Glomerular visceral epithelial cell (primary cell): Measurements from ENCODE around the gene RSAD2.
"Not testable (repeated sequence)": the region's sequence is repeated elsewhere in the genome, so short reads cannot be mapped to it uniquely, and the experiment has no call there.

ENCODE experiments used
- DNase-seq: peaks from one replicate; pipeline ENCODE4 v3.0.0-alpha.2; 2016; ENCODE audit errors: extremely low spot score

RSAD2 gene

DNA sequence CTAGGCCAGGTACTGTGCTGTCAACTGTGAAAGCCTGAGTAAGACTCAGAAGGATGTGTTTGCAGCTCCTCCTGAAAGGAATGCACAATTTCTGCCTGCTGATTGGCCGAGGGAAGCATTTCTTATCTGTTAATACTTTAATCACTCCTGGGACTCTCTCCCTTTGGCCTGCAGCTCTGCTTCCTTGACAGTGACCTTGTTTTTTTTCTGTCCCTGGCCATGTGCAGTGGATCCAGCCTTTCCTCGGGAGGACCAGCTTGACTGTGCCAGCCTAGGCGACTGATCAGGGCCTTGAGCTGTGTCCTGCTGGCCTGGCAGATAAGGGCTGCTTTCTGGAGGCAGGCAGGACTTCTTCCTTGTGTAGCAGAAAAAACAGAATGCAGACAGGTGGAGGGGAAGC lies 49.6 kb downstream of the RSAD2 start:
- peak; percentile 8 for DNase-seq

DNA sequence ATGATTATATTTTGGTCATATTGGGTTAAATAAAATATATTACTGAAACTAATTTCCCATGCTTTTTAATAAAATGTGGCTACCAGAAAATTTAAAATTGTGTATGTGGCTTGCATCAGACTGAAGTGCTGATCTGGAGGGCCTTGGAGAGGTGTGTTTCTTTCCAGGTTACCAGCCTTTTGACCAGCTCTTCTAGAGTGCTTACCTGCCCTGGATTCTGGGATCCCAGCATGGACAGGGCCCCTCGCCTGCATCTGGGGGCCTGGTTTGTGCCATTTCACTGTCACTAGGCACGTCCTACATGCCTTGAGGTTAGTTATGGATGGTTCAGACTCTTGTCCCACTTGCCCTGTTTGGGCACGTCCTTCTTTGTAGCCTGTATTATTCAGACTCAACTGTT lies 50.2 kb downstream of the RSAD2 start:
- no peak for DNase-seq

DNA sequence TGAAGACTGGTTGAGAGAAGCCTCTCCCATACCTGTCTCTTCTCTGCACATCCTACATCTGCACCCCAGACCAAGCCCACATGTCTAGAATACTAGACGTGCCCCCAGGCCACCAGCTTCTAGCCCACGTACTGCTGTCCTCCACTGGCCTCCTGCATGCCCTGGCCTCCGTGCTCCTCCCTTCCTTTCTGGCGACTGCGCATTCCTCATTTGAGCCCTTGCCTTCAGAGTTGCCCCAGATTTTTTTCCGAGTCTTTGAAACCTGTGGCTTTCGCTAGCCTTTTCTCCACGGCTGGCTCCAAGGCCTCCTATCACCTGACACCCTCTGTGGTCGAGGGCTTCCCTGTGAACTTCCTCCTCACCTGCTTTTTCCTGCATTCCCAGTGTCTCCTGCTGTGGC lies 50.9 kb downstream of the RSAD2 start:
- DNase-seq: no peak

DNA sequence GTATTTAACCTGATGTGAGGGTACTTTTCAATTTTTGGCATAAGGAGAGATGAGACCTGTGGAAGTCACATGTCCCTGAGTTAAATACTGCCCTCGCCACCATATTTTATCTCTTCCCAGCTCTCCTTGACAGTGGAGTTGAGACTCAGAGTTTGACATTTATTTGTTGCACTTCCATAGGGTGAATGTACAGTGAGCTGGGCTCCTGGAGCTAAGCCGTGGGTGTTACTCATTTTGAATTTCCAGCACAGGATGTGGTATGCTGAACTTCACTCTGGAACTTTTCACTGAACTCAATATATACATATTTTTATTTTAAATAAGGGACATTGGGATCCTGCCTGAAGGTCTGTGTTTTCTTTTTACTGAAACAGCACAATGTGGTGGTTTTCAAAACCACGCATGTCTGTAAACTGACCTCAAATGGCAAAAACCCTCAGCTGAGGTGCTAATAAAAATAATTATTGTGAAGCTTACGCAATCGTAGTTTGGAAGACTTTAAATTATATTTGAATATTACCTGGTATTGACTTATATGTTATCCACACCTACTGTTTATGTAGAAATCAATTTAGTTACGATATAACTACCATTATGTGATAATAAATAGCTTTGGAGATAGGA lies 51.7 kb downstream of the RSAD2 start:
- no peak for DNase-seq

DNA sequence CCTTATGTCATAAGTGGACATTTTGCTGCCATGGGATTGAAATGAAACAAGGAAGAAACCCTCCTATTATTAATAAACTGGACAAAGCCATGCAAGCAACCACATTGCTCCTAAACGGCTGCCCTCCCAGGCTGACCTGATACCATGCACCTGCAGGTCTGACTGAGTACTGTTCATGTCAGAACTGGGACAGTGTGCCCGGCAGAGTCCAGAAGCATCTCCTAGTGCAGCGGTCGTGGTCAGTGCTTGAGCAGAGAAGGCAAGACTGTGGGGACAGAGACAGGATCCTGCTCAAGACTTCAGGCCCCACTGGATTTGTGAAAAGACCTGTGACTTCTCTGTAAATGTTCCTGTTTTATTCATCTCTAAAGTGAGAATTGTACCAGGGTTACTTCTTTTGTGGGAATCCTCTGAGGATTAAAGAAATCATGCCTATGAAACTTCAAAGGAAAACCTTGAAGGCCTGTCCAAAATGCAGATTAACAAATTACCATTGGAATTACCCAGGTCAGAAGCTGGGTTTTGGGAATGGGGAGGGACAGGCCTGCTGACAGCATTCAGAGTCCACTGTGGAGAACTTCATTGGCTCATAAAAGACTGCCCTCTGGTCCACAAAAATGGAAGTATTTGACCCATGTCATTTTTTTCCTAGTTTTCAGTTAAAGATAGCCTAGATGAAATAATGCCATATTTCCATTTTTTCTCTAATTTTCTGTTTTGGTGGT lies 53.5 kb downstream of the RSAD2 start:
- DNase-seq: no peak

DNA sequence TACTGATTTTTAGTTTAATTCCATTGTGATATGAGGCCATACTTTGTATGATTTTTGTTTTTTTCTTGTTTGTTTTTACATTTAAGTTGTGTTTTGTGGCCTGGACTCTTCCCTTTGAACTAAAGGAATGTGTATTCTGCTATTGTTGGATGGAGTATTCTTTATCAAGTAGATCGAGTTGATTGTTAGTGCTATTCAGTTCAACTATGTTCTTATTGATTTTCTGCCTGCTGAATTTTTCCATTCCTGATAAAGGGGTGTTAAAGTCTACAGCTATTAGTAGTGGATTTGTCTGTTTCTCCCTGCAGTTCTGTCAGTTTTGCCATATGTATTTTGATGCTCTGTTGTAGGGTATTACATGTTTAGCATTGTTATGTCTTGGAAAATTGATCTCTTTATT lies 54.2 kb downstream of the RSAD2 start:
- DNase-seq: no peak

DNA sequence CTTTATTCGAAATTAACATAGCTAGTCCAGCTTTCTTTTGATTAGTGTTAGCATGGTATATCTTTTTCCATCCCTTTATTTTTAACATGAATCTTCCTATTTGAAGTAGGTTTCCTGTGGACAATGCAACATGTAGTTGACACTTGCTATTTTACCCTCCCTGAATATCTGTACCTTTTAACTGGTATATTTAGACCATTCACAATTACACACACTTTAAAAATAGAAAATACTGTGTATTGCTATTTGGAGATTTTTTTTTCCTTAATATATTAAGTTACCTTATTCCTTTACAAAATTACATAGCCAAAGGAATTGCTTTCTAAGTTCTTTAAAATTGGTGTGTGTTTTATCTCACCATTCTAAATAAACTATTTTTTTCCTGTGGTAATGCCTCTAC lies 54.6 kb downstream of the RSAD2 start:
- DNase-seq: no peak

DNA sequence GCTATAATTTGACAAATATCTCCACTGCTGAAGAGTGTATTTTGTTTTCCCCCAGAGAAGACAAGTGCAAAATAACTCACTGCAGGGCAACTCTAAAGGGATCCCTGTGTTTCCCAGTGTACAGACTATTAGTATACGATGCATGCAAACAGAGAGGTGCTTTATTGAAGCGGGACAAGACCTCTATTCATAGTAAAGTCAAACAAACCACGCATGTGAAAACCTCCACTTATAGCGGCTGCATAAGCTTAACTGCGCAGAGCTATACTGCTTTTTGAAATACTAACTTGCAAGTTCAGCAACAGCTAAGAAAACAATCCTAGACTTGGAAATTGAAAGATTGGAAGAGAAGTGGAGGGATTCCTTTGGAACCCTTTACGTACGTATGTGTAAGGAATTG lies 55.3 kb downstream of the RSAD2 start:
- no peak for DNase-seq

DNA sequence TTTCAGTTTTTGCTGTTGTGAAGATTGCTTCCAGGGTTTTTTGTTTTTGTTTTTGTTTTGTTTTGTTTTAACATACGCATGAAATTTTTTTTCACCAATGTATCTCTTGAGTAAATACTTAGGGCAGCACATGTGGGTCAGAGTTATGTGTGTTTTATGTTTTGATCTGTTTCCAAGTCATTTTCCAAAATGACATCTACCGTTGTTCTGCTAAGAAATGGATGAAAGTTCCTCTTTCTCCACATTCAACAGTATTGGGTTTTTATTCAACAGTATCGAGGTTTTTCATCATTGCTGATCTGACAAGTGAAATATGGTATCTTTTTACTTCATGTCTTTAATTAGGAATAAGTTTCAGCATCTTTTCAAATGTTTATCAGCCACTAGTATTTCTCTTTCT lies 56.3 kb downstream of the RSAD2 start:
- no peak for DNase-seq

DNA sequence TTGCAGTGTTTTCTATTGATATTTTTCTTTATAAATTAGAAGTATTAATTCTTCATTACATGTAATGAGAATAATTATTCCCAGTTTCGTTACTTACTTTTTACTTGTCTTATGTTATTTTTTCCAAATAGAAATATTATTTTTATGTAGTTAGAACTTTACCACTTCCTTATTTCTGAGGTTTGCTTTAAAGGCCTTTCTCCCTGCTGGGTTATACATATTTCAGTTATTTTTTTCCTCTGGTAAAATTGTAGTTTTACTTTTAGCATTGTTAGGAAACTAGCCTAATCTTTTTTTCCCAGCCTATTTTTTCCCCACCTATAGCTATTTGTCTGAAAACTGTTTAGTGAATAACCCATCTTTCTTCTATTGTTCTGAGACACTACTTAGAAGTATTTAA lies 56.8 kb downstream of the RSAD2 start:
- DNase-seq: no peak

DNA sequence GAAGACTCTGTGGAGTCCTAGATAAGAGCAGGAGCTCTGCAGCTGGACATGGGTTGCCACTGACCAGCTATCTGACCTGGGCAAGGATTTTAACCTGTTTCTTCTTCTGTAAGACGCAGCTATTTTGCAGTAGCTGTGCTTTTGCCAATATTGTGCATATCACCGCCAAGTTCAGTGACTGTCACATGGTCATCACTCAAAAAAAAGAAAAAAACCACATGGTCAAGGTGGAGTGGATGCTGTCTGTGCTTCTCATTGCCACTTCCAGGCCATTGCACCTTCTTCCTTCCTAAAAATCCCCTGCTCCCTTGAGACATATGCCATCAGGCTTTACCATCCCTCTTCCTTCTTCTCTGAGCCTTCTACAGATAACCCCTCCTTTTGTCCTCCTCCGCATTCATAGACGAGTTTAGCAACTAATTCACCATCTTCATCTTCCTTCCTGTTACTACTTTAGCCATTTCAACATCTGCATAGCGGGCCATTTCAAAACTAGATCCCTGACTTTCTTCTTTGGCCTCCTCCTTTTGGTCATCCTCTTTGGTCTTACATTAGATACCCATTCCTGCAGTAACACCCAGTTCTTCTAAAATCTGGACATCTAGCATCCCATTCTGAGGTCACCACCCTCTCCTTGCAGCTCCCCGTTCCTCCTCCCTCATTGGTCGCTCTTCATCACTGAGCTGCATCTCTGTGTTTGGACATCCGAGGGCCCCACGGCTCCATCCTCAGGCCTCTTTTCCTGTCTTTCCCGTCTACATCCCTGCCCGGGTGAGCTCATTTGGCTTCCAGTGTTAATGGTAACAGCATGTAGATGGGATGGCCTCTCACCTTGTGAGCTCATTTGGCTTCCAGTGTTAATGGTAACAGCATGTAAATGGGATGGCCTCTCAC lies 57.4 kb downstream of the RSAD2 start:
- no peak for DNase-seq

DNA sequence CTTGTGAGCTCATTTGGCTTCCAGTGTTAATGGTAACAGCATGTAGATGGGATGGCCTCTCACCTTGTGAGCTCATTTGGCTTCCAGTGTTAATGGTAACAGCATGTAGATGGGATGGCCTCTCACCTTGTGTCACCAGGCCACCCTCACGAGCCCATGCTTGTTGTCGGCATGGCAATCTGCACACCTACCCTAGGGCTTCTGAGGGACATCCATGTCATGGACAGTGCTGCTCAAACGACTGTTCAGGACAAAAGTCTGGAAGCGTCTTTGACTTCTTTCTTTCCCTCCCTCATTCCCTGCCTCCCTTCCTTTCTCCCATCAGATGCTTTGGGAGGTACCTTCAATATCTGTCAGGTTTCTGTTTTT lies 58.1 kb downstream of the RSAD2 start:
- DNase-seq: not testable (repeated sequence)

DNA sequence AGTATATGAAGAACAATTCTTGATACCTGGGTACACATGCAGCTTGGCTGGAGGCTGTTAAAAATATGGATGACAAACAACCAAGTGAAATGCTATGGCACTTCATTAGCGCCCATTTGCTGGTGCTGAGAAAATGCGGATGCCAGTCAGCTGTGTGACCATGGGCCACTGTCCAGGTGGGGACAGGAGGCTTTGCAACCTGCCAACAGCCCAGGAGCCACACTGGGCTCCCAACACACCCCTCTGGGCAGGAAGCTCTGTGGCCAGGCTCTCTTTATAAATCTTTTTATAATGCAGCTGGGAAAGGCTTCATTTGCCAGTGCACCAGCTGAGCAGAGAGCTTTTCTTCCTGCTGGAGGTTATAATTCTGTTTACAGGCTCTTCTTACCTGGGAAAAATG lies 59.6 kb downstream of the RSAD2 start:
- DNase-seq: no peak

DNA sequence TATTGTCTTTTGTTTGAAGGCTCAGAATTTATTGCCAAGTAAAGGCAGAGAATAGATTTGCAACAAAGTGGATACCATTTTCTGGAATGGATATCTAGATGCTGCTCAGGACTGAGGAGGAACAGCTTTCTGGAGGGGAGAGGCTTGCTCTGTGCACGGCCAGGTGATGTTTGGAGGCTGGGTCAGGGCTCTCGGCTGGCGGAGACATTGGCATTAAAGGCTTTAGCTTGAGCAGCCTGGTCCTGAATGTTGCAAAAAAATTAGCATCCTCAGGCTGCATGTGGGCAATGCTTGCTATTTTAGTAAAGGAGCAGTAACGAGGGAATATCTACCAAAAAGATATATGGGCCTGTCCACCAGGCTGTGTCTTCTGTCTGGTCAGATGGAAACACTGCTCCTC lies 60.0 kb downstream of the RSAD2 start:
- DNase-seq: no peak

DNA sequence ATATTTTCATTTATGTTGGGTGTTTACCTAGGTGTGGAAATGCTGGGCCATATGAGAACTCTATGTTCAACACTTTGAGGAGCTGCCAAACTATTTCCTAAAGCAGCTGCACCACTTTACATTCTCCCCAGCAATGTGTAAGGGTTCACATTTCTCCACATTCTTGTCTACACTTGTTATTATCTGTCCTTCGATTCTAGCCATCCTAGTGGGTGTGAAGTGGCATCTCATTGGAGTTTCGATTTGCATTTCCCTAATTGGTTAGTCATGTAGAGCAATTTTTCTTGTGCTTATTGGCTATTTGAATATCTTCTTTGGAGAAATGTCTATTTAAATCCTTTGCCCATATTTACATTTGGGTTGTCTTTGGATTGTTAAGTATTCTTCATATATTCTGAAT lies 61.5 kb downstream of the RSAD2 start:
- DNase-seq: no peak

DNA sequence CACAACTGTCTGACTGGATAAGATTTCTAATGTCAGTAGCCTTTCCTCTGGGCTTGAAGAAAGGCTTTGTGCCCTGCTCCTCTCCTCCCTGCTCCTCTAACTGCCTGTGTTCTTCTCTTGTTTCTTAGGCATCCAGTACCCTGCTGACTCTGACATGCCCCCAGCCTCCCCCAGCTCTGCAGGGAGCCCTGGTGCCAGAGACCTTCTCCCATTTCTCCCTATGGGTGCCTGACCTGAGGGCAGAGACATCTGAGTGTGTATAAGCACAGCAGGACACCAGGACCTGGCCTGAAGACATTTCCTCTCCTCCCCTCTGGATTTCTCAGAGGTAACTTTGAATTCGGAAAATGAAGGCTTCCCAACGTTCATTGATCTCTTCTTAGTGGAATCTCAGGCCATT lies 63.2 kb downstream of the RSAD2 start:
- DNase-seq: no peak

DNA sequence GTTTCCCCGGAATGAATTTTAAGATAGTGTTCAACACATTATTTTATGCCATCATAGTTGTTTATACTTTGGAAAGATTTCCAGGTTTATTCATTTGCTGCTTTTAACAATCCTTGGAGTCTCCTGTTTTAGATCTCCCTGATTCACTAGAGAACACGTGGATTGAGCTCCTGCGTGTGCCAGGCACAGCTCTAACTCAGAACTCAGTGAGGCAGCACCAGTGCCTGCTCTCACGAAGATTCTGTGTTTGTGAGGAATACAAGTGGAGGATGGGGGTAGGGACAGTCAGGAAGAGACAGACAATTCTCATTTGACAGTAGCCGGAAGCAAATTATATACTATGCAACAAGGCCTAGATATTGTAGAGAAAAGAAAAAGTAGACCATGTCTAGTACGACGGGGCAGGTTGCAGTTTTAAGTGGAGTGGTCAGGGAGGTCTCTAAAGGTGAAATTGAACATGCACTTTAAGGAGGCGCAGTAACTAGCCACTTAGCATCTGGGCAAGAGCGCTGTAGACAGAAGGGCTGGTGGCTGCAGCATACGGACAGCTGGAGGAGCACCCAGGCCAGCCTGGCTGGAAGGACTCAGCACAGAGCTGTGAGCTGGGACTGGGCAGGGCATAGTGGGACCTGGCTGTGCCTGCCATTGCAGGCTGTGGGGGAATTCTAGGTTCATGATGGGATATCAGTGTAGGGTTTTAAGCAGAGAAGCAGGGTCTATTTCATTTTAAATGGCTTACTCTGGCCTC lies 63.9 kb downstream of the RSAD2 start:
- no peak for DNase-seq

DNA sequence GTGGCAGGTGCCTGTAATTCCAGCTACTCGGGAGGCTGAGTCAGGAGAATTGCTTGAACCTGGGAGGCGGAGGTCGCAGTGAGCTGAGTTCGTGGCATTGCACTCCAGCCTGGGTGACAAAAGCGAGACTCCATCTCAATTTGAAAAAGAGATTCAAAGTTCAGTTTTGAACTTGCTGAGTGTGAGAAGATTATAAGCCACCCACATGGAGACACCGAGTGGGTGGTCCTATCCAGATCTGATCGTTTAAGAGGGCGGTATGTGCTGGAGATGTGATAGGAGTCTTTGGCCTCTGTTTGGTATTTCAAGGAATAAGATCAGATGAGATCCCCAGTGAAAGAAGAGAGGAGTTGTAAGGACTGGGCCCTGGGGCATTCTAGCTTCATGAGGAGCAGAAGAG lies 65.3 kb downstream of the RSAD2 start:
- no peak for DNase-seq

DNA sequence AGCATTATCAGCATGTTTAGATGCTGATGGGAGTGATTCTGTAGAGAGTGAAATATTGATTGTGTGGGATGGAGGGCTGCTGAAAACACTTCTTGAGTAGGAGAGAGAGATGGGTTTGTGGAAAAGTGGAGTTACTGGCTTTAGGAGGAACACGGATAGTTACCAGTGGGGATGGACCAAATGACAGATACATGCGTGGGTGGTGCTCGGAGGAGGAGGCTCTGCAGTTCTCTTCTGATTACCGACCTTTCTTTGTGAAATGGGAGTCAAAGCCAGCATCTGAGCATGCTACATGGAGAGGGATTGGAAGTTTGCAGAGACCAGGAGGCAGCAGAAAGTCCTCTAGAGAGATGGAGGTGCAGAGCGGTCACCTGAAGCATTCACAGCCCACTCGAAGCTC lies 65.9 kb downstream of the RSAD2 start:
- no peak for DNase-seq

DNA sequence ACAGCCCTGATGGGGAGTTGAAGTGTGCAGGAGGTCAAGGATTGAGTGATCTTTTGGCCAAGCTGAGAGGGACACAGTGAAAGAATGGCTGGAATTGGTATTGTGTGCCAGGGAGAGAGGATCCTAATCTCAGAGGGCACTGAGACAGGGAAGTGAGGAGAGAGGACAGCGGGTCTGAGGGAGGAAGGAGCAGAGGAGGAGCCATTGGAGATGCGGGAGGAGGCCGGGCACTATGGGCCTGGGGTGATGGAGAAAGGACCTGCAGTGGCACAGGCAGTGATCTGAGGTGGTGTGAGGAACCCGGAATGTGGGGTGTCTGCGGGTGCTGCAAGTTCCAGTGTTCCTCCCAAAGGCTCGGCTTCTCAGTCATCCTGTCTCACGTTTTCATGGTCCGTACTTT lies 66.4 kb downstream of the RSAD2 start:
- DNase-seq: no peak

DNA sequence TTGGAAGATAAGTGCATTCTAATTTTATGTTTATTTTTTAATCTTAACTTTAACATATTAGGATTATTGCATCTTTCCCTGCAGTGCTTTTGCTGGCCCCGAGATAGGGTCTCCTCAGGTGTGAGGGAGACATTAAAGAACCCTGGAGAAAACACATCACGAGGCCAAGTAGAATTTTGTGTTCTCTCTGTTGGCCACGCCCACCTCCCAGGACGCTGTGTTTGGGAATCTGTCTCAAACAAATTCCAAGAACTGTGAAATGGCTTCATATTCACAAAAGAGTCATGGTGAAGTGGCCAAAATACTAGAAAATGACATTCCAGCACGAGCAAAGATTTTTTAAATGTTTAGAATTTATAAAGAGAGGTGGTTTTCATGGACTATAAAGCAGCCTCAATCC lies 67.0 kb downstream of the RSAD2 start:
- no peak for DNase-seq

DNA sequence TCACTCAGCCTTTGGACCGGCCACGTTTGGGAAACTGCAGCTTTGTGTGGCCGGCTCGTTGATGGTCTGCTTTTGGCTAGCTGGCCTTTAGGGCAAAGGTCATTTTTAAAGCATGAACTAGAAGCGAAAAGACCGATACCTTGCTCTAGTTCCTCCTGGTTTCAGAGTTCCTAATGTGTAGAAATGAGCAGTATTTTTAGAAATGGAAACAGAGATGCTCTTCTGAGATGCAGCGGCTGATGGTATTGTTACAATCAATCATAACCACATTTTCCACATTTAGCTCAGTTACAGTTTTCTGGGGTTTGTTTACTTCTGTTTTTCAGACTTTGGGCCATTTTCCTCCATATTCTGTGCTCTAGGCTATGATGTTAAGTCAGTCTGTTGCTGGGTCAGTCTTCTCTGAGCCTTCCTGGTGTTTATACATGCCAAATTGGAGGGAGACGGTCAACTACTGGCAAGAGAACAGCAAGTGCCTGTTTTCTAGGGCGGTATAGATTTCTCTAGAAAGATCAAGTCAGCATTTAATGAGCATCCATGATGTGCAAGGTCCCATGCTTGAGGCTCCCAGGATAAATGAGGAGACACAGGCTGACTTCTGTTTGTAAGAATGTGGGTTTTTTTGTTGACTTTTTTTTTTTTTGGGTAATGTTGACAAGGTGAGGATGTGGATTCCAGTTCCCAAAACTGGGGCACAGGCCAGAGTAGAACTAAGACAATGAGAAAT lies 67.7 kb downstream of the RSAD2 start:
- DNase-seq: no peak
